GM12875 (cell line): ENCODE data around the gene EME2.
"Not testable (repeated sequence)": the region's sequence is repeated elsewhere in the genome, so short reads cannot be mapped to it uniquely, and the experiment has no call there.

ENCODE experiments used
- H3K4me3 ChIP-seq: one replicate; pipeline ENCODE4 v1.5.1; 2011; ENCODE audit warnings: low read depth, low read length, control low read depth
- TF ChIP-seq, protein P1 (sequence below): IDR thresholded peaks from 2 replicates; pipeline ENCODE4 v1.5.1; 2011; ENCODE audit warnings: low read depth, mild to moderate bottlenecking, control low read depth, inconsistent platforms, low read length, moderate library complexity, borderline replicate concordance; ENCODE audit not compliant: insufficient read depth

The EME2 gene

DNA sequence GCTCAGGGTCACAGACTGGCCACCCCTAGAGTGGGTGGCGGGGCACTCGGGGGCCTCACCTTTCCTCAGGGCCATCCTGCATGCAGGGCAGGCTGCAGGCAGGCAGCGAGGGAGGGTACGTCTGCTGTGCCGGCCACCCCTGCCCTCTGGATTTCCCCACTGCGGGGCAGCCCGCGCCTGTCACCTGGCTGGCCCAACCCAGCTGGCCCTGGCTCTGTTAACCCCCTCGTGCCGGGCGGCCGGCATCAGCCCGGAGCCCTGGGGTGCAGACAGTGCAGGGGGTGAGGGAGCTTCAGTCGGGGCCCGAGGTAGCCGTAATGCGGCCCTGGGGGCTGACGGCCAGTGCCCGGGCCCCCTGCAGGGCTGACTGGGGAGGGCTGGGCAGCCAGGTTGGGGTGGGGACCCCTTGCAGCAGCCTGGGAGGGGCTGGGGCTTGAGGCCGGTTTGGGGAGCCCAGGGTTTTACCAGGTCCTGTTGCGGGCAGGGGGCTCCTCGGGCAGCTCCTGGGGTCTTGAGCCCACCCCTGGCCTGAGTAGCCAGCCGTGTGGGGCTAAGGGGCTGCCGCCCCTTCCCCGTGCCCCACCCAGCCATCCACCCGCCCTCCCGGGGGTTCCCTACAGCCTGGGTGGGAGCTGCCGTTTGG, 21.1 kb downstream of the EME2 start, which contains the start of gene IGFALS:
TSS of gene IGFALS (minus strand) at position 128 of the 643 bp plus-strand sequence. CDS start at position 75, 53 bp downstream.
- H3K4me3 ChIP-seq, result no peak within 1 kb of the TSS
- TF ChIP-seq, protein P1, sequence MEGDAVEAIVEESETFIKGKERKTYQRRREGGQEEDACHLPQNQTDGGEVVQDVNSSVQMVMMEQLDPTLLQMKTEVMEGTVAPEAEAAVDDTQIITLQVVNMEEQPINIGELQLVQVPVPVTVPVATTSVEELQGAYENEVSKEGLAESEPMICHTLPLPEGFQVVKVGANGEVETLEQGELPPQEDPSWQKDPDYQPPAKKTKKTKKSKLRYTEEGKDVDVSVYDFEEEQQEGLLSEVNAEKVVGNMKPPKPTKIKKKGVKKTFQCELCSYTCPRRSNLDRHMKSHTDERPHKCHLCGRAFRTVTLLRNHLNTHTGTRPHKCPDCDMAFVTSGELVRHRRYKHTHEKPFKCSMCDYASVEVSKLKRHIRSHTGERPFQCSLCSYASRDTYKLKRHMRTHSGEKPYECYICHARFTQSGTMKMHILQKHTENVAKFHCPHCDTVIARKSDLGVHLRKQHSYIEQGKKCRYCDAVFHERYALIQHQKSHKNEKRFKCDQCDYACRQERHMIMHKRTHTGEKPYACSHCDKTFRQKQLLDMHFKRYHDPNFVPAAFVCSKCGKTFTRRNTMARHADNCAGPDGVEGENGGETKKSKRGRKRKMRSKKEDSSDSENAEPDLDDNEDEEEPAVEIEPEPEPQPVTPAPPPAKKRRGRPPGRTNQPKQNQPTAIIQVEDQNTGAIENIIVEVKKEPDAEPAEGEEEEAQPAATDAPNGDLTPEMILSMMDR, result no peak

DNA sequence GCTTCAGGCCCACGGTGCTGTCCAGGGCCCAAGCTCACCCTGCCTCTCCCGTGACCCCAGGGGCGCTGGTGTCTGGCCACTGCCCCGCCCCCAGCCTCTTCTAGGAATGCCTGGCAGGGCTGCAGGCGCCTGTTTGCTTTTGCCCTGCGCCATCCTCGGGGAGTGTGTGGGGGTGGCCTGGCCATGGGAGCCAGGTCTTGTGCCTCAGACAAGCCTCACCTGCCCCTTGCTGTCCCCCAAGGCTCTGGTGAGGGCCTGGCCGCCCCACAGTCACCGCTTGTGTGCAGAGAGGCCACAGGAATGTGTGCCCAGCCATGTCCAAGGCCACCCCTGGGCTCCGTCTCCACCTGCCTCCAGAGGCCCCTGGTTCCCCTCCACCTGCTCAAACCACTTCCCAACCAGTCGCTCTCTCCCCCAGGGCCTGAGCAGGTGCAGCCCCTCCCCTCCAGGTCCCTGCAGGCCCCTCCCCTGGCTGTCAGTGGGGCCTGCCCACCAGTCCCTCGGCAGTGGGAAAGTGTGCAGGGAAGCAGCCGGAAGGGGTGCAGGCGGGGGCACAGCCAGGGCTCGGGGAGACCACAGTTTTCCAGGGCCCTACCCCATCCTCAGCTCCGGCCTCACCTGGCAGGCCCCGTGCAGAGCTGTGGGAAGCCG, 21.7 kb downstream of the EME2 start:
- no peak overlapping the region for H3K4me3 ChIP-seq
- TF ChIP-seq, protein P1, result no peak

DNA sequence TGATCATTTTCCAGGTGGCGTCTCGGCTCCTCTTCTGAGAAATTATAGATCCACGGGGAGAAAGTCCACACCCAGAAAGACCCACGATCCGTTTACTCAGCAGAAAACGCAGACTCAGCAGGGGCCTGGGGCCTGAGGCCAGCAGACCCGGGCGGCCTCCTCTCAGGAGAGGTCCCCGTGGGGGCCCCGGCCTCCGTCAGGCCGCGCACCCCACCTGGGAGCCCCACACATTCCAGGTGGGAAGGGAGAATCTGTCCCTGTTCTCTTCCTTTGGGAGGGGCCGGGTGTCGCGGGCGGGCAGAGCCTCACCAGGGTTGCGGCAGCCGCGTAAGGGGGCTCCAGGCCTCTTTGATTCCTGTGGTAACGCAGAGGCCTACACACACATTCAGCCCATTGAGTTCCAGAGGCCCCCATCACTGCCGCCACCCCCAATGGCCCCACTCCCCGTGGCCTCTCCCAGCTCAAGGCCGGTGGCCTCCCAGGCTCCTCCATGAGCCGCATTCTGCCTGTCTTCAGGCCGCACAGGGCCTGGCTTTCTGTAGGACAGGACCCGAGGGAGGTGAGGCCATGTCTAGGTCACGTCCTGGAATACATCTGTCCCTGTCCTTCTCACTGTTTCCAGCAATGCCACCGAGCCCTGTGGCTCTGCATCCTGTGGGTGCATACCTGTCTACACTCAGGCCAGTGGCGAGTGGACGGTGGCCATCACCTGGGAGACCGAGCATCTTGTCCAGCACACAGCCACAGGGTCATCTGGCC, 22.5 kb downstream of the EME2 start:
- TF ChIP-seq, protein P1, result no peak
- no peak overlapping the region for H3K4me3 ChIP-seq

DNA sequence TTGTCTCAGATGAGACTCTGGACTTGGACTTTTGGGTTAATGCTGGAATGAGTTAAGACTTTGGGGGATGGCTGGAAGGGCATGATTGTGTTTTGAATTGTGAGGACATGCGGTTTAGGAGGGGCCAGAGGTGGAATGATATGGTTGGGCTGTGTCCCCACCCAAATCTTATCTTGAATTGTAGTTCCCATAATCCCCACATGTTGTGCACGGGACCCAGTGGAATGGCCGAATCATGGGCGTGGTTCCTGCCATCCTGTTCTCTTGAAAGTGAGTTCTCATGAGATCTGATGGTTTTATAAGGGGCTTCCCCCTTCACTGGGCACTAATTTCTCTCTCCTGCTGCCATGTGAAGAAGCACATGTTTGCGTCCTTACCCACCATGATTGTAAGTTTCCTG, 26.7 kb downstream of the EME2 start:
- not testable (repeated sequence) for H3K4me3 ChIP-seq

DNA sequence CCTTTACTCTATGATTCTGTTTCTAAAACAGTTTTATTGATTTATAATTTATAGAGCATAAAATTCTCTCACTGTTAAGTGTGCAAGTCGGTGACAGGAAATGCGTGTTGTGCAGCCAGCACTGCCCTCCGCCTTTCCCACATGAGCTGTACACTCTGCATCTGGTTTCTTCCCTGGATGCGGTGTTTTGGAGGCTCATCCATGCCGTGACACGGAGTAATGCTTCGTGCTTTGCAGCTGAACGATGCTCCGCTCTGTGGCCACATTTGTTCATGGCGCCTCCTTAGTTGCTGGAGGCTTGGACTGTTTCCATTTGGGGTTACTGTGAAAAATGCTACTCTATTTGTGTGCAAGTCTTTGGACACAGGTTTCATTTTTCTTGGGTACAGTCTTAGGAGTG, 28.1 kb downstream of the EME2 start:
- H3K4me3 ChIP-seq, result no peak overlapping the region
- TF ChIP-seq, protein P1, result no peak

DNA sequence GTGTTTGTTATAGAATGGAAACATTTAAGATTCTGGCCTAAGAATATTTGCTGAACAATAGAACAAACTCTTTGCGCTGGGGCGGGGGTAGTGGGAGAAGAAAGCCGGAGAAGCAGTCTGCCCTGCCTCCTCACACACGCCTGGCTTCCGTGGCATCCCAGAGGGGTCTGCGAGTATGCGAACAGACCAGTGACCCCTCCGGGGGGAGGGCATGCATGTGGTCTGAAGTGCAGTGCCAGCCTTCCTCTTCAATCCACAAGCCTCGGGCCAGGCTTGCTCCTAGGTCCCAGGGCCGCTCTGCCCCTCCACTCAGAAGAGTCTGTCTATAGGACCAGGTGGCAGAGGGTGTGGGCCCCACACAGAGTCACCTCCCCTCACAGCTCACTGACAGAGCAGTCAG, 35.0 kb downstream of the EME2 start:
- TF ChIP-seq, protein P1, result no peak
- H3K4me3 ChIP-seq, result no peak overlapping the region

DNA sequence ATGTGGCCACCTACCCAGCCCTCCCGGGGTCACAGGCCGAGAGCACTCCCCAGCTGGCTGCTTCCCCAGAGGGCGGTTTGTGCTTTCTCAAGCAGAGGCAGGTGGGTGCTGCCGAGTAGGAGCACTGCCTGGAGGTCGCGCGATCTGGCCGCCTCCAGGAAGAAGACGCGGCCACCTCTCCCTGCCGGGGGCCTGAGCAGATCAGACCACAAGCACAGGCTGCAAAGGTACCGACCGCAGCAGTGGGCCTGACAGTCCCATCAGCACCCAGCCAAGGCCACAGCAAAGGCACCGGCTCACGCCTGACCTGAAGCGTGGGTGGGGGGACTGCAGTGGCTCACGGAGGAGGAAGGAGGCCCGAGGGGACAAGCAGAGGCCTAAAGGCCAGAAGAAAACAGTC, 36.1 kb downstream of the EME2 start:
- no peak overlapping the region for H3K4me3 ChIP-seq
- TF ChIP-seq, protein P1, result no peak
